HG03521 (cell line): Measurements from ENCODE around the gene TEAD1.
A peak's percentile ranks its signal among the peaks of the same experiment; 100 is the strongest.

Experiments
- ATAC-seq: cut with Tn5 transposase; IDR thresholded peaks from one replicate; pipeline ENCODE4 v1.9.1; 2021; ENCODE audit warnings: mild to moderate bottlenecking, moderate library complexity; ENCODE audit not compliant: unreplicated experiment

The TEAD1 gene

GRCh38 chr11:12706545-12707499 is 32.6 kb downstream of the TEAD1 start:
- ATAC-seq: no peak

- ATAC-seq: no peak
These were observed 33.3 kb downstream of the TEAD1 start for GRCh38 chr11:12707500-12707880.

- ATAC-seq: no peak
These were observed 37.3 kb downstream of the TEAD1 start for GRCh38 chr11:12711496-12711895.

- no peak for ATAC-seq
These were observed 37.9 kb downstream of the TEAD1 start for GRCh38 chr11:12712132-12712531.

GRCh38 chr11:12715131-12715530 is 40.9 kb downstream of the TEAD1 start:
- ATAC-seq: no peak

- no peak for ATAC-seq
These were observed 41.7 kb downstream of the TEAD1 start for GRCh38 chr11:12715941-12716340.

- no peak for ATAC-seq
These were observed 42.6 kb downstream of the TEAD1 start for GRCh38 chr11:12716816-12717215.

- ATAC-seq: peak; percentile 91
These were observed 43.6 kb downstream of the TEAD1 start for GRCh38 chr11:12717851-12718291.

- no peak for ATAC-seq
These were observed 45.0 kb downstream of the TEAD1 start for GRCh38 chr11:12719221-12719620.

- no peak for ATAC-seq
These were observed 47.8 kb downstream of the TEAD1 start for GRCh38 chr11:12721816-12722604.

- ATAC-seq: no peak
These were observed 49.4 kb downstream of the TEAD1 start for GRCh38 chr11:12723421-12724300.

- no peak for ATAC-seq
These were observed 50.3 kb downstream of the TEAD1 start for GRCh38 chr11:12724301-12725054.

- no peak for ATAC-seq
These were observed 51.0 kb downstream of the TEAD1 start for GRCh38 chr11:12725055-12725862.

- ATAC-seq: no peak
These were observed 51.9 kb downstream of the TEAD1 start for GRCh38 chr11:12725863-12726682.

- no peak for ATAC-seq
These were observed 53.5 kb downstream of the TEAD1 start for GRCh38 chr11:12727563-12728211.

GRCh38 chr11:12728417-12728816 is 54.2 kb downstream of the TEAD1 start:
- no peak for ATAC-seq

GRCh38 chr11:12729941-12730340 is 55.7 kb downstream of the TEAD1 start:
- no peak for ATAC-seq

GRCh38 chr11:12731841-12732336 is 57.7 kb downstream of the TEAD1 start:
- ATAC-seq: no peak
